HepG2 (cell line): Measurements from ENCODE around the gene GRHPR. TPM values are rescaled to one million over a fixed set of nuclear protein-coding genes. Genes with fewer than 3 reads are reported as not detected.

Source experiments
- DPF2 ChIP-seq: sonication (generic); formaldehyde crosslinking; IDR thresholded peaks from 2 replicates; pipeline ENCODE4 v1.4.0; 2020; ENCODE audit warnings: mild to moderate bottlenecking, low read depth, missing genetic modification reagents, borderline replicate concordance
- HBP1 ChIP-seq: IDR thresholded peaks from 2 replicates; pipeline ENCODE4 v1.6.1; 2016; ENCODE audit warnings: low read depth, control low read depth
- HCFC1 ChIP-seq: fragments of 150-350 bp; IDR thresholded peaks from 2 replicates; pipeline ENCODE4 v1.6.1; 2014; ENCODE audit warnings: low read depth, low read length
- HIC2 ChIP-seq: sonication (generic); formaldehyde crosslinking; IDR thresholded peaks from 2 replicates; pipeline ENCODE4 v1.9.0; 2022; ENCODE audit warnings: low read depth, missing genetic modification reagents
- ISX ChIP-seq: sonication (generic); formaldehyde crosslinking; conservative IDR thresholded peaks from 2 replicates; pipeline ENCODE4 v1.5.0; 2020; ENCODE audit warnings: missing genetic modification reagents
- LCORL ChIP-seq, 2 experiments: fragments of 450-650 bp in 1 of 2; sonication (generic) in 1 of 2; formaldehyde crosslinking in 1 of 2; IDR thresholded peaks; 2 replicates each; pipeline versions ENCODE4 v1.5.0 to v1.6.1; 2017 to 2020; ENCODE audit warnings: antibody characterized with exemption in 1 of 2, missing genetic modification reagents in 1 of 2
- MLLT10 ChIP-seq: sonication (generic); formaldehyde crosslinking; IDR thresholded peaks from 2 replicates; pipeline ENCODE4 v1.4.0; 2020; ENCODE audit warnings: missing genetic modification reagents
- NFE2 ChIP-seq: sonication (generic); formaldehyde crosslinking; IDR thresholded peaks from 2 replicates; pipeline ENCODE4 v1.4.0; 2020; ENCODE audit warnings: missing genetic modification reagents
- PAWR ChIP-seq: sonication (generic); formaldehyde crosslinking; IDR thresholded peaks from 2 replicates; pipeline ENCODE4 v1.4.0; 2020; ENCODE audit warnings: missing genetic modification reagents, mild to moderate bottlenecking, borderline replicate concordance
- PAX8 ChIP-seq: sonication (generic); formaldehyde crosslinking; IDR thresholded peaks from 2 replicates; pipeline ENCODE4 v1.8.0; 2022; ENCODE audit warnings: mild to moderate bottlenecking, missing genetic modification reagents, borderline replicate concordance
- REST ChIP-seq, 2 experiments: IDR thresholded peaks; 2 replicates each; pipeline ENCODE4 v1.6.1; 2011 to 2012; ENCODE audit warnings: low read length in 2 of 2, borderline replicate concordance in 1 of 2, low read depth in 1 of 2, mild to moderate bottlenecking in 1 of 2, moderate library complexity in 1 of 2
- RNF219 ChIP-seq: sonication (generic); formaldehyde crosslinking; IDR thresholded peaks from 2 replicates; pipeline ENCODE4 v1.5.0; 2020; ENCODE audit warnings: mild to moderate bottlenecking, missing genetic modification reagents
- SMYD3 ChIP-seq: sonication (generic); formaldehyde crosslinking; IDR thresholded peaks from 2 replicates; pipeline ENCODE4 v1.8.1; 2023; ENCODE audit warnings: mild to moderate bottlenecking, missing genetic modification reagents
- SOX5 ChIP-seq: IDR thresholded peaks from 2 replicates; pipeline ENCODE4 v1.6.1; 2016; ENCODE audit warnings: borderline replicate concordance
- THYN1 ChIP-seq: sonication (generic); formaldehyde crosslinking; IDR thresholded peaks from 2 replicates; pipeline ENCODE4 v1.8.1; 2023; ENCODE audit warnings: low read depth, mild to moderate bottlenecking, moderate library complexity, missing genetic modification reagents, borderline replicate concordance
- TIGD3 ChIP-seq: sonication (generic); formaldehyde crosslinking; IDR thresholded peaks from 2 replicates; pipeline ENCODE4 v1.5.1; 2020; ENCODE audit warnings: mild to moderate bottlenecking, missing genetic modification reagents, borderline replicate concordance
- ZBTB38 ChIP-seq: sonication (generic); formaldehyde crosslinking; IDR thresholded peaks from 2 replicates; pipeline ENCODE4 v1.5.1; 2020; ENCODE audit warnings: mild to moderate bottlenecking, missing genetic modification reagents
- ZNF383 ChIP-seq: sonication (generic); formaldehyde crosslinking; IDR thresholded peaks from 2 replicates; pipeline ENCODE4 v1.4.0; 2020; ENCODE audit warnings: missing genetic modification reagents, mild to moderate bottlenecking, borderline replicate concordance
- polyA plus RNA-seq, 8 experiments: library from polyadenylated mRNA; depleted of rRNA in 3 of 8; stranded (reverse) in 7 of 8; unstranded in 1 of 8; fragments of >200 nt; fragmentation: Illumina TruSeq in 4 of 8; extraction: Trizol in 4 of 8; gene quantifications; 2 replicates each; pipeline versions ENCODE4 v1.2.1 to v1.2.3, GENCODE V29; 2011 to 2016; ENCODE audit warnings: low read depth in 4 of 8, missing spikeins in 1 of 8, mixed read lengths in 1 of 8; ENCODE audit not compliant: insufficient read depth in 1 of 8
- total RNA-seq, 5 experiments: library from RNA; depleted of rRNA; stranded (reverse); fragments of >200 nt; fragmentation: Illumina TruSeq; extraction: Trizol; gene quantifications; 2 replicates each; pipeline ENCODE4 v1.2.3, GENCODE V29; 2016; ENCODE audit warnings: low read depth in 1 of 5

The GRHPR gene
- total and polyA plus RNA-seq, 2 of the 13 experiments (the other 11 are each of a cell fraction or from before 2014, with no cell fraction given): 113 to 115 TPM

- no peak; the same call in 1 of the 2 replicates for TF ChIP-seq HBP1 (CRISPR knock-in tag)
- no peak for TF ChIP-seq PAX8 (CRISPR knock-in tag)
- TF ChIP-seq SOX5: 0 out of 2 replicates have a peak, but pooled peaks have one; percentile 7
- peak; percentile 19; the same call in 1 of the 2 replicates for TF ChIP-seq HCFC1
- TF ChIP-seq ZNF383 (CRISPR knock-in tag): no peak
- no peak for TF ChIP-seq LCORL (IDR thresholded peaks at IDR 0.05)
- no peak; the same call in 1 of the 2 replicates for TF ChIP-seq LCORL (CRISPR knock-in tag; IDR thresholded peaks at IDR 0.05)
- TF ChIP-seq SMYD3 (CRISPR knock-in tag): no peak
- no peak for TF ChIP-seq ZBTB38 (CRISPR knock-in tag)
- no peak for TF ChIP-seq NFE2 (CRISPR knock-in tag)
- TF ChIP-seq HIC2 (CRISPR knock-in tag): no peak
- no peak for TF ChIP-seq MLLT10 (CRISPR knock-in tag)
- TF ChIP-seq TIGD3 (CRISPR knock-in tag): no peak
- no peak for TF ChIP-seq THYN1 (CRISPR knock-in tag)
- no peak for TF ChIP-seq DPF2
- TF ChIP-seq PAWR: no peak
- TF ChIP-seq REST (IDR thresholded peaks at IDR 0.05; ENCODE audit: borderline replicate concordance in 1 of 2, low read depth in 1 of 2, low read length in 2 of 2): no peak
- no peak for TF ChIP-seq RNF219 (CRISPR knock-in tag)
- TF ChIP-seq ISX: no peak
Observed at GRCh38 chr9:37465249-37466036, 42.9 kb downstream of the GRHPR start, which contains the start of gene ZBTB5 (continued).
